Measurements from ENCODE around the gene TSC2. TPM values are rescaled to one million over a fixed set of nuclear protein-coding genes. Genes with fewer than 3 reads are reported as not detected.

TSC2 gene
- total and polyA plus RNA-seq, 9 of the 15 experiments (the other 6 are each of a cell fraction or from before 2014, with no cell fraction given), result 1.3 to 68.1 (median 16.6) TPM

GRCh38 chr16:2009791-2010510, 37.8 kb upstream of the TSC2 start, which contains the start of gene ZNF598 (continued):
- TF ChIP-seq THRA (IDR thresholded peaks at IDR 0.05) (no peak), ZNF354B (CRISPR knock-in tag; IDR thresholded peaks at IDR 0.05) (no peak), ZBTB40 (IDR thresholded peaks at IDR 0.05) (peak; percentile 94), ZBTB40 (CRISPR knock-in tag; IDR thresholded peaks at IDR 0.05) (no peak), ARID1B (IDR thresholded peaks at IDR 0.05) (0 out of 2 replicates have a peak, but pooled peaks have one; percentile 22), SIN3B (IDR thresholded peaks at IDR 0.05; ENCODE audit: low read depth) (peak; percentile 53; the same call in 1 of the 2 replicates), ZNF592 (IDR thresholded peaks at IDR 0.05) (peak; percentile 92), SRF (CRISPR knock-in tag; IDR thresholded peaks at IDR 0.05) (peak in 1 of 2 experiments; percentile 50; a peak in 1 of 4 replicates), ZNF511 (CRISPR knock-in tag; IDR thresholded peaks at IDR 0.05) (peak; percentile 26; the same call in 1 of the 2 replicates), ZBTB26 (CRISPR knock-in tag; IDR thresholded peaks at IDR 0.05) (no peak)

Data from K562 (cell line).